Measurements from ENCODE around the gene SLC35F2. TPM values are rescaled to one million over a fixed set of nuclear protein-coding genes. Genes with fewer than 3 reads are reported as not detected.

The SLC35F2 gene
- total RNA-seq, 1 experiment from 2014 or later, result 65.8 TPM

Other genes starting within 250 kb of the SLC35F2 start
- gene SLN, start 146.7 kb downstream of the SLC35F2 start, total RNA-seq (2014; rRNA removed; shearing (Covaris generic)), result 0.80 TPM in 1 of 2 replicates, not detected in the other
- 15.6 and 15.7 TPM in 2 replicates for gene RAB39A, start 69.7 kb upstream of the SLC35F2 start, total RNA-seq (2014; rRNA removed; shearing (Covaris generic))
- gene CUL5, start 150.1 kb upstream of the SLC35F2 start, total RNA-seq (2014; rRNA removed; shearing (Covaris generic)), result 25.0 and 26.4 TPM in 2 replicates